Measurements from ENCODE around the gene GTPBP10. TPM values are rescaled to one million over a fixed set of nuclear protein-coding genes. Genes with fewer than 3 reads are reported as not detected.

The GTPBP10 gene
- total RNA-seq, 2 experiments from 2014 or later, result 11.8 to 13.7 TPM

DNA sequence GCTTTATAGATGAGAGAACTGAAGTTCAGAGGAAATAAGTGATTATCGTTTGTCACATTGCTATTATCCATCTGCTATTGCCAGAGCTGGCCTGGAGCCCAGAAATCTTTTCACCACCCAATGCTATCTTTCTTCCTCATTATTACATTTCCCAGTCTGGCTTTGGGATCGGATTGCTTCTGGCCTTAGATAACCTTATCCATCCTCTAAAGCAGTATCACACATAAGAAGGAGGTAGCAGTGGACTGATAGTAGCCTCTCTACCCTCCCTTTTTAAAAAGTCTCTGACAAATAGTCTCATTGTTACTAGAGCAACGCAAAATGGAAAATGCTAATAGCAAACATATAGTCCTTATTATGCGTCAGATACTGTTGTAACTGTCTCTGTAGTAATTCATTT is 55.5 kb downstream of the GTPBP10 start:
- Histone ChIP-seq H3K27ac (ENCODE audit: low read depth in 1 of 2, low read length in 2 of 2) (no peak overlapping the region), H3K9me3 (ENCODE audit: control insufficient read depth in 1 of 2, insufficient read depth in 1 of 2, low read length in 2 of 2) (peaks cover 5 to 22% of the 10 kb centered on the region in 2 experiments), H3K27me3 (ENCODE audit: control insufficient read depth in 1 of 2, insufficient read depth in 2 of 2, low read length in 2 of 2) (no peaks in the 10 kb centered on the region), H3K36me3 (ENCODE audit: insufficient read depth, low read length) (no peaks in the 10 kb centered on the region), H3K4me3 (ENCODE audit: low read length) (no peak overlapping the region), H3K4me1 (ENCODE audit: insufficient read depth, low read length) (peaks cover 3% of the 10 kb centered on the region)
- ATAC-seq (ENCODE audit: poor library complexity), result no peak
- CTCF ChIA-PET, result no interaction called here
- TF ChIP-seq, protein P1, sequence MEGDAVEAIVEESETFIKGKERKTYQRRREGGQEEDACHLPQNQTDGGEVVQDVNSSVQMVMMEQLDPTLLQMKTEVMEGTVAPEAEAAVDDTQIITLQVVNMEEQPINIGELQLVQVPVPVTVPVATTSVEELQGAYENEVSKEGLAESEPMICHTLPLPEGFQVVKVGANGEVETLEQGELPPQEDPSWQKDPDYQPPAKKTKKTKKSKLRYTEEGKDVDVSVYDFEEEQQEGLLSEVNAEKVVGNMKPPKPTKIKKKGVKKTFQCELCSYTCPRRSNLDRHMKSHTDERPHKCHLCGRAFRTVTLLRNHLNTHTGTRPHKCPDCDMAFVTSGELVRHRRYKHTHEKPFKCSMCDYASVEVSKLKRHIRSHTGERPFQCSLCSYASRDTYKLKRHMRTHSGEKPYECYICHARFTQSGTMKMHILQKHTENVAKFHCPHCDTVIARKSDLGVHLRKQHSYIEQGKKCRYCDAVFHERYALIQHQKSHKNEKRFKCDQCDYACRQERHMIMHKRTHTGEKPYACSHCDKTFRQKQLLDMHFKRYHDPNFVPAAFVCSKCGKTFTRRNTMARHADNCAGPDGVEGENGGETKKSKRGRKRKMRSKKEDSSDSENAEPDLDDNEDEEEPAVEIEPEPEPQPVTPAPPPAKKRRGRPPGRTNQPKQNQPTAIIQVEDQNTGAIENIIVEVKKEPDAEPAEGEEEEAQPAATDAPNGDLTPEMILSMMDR (IDR thresholded peaks at IDR 0.05), result no peak
- H3K27me3 Mint-ChIP-seq, result no peaks in the 10 kb centered on the region
- peak overlapping the region; percentile 5 for H3K4me3 Mint-ChIP-seq
- H3K4me1 Mint-ChIP-seq (ENCODE audit: low read depth), result peaks cover 17% of the 10 kb centered on the region
- H3K27ac Mint-ChIP-seq, result no peak overlapping the region
- peaks cover 7% of the 10 kb centered on the region for H3K36me3 Mint-ChIP-seq (ENCODE audit: low read depth)
- POLR2A ChIA-PET, result no interaction called here
- H3K9me3 Mint-ChIP-seq, result peaks cover 8% of the 10 kb centered on the region
- no peak for DNase-seq
- intact Hi-C loops (cut with DNase I, micrococcal nuclease), result loop anchor here (1.0 to 5.0 kb wide), 2 partner anchors 54 to 155 kb away; partner anchors contain the start of gene CFAP69 (in 1 of the 2)

DNA sequence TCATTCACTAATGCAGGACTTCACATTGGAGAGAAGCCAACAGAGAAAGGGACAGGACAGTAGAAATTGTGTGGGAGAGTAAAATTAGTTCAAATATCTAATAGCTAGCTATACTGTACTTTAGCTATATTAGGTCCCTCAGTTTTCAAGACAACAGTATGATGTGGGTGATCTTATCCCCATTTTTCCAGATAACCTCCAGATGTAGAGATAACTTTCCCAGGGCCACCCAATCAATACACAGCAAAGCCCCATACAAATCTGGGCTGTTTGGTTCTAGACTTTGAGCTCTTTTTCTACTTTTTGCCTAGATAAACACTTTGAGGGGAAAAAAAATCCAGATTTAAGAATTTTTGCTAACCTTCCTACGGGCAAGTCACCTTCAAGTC is 56.3 kb downstream of the GTPBP10 start:
- no peaks in the 10 kb centered on the region for H3K27me3 ChIP-seq (ENCODE audit: control insufficient read depth in 1 of 2, insufficient read depth in 2 of 2, low read length in 2 of 2)
- POLR2A ChIA-PET, result interaction anchor here (1.2 kb wide), 1 partner anchor 57 kb away, joined by 9 read pairs; the partner anchor contains the start of gene GTPBP10
- intact Hi-C loops (cut with DNase I, micrococcal nuclease), result loop anchor here (1.0 to 5.0 kb wide), 3 partner anchors 54 to 155 kb away; partner anchors contain the start of genes CFAP69 (in 1 of the 2) and GTPBP10 (in 1 of the 2)
- H3K27ac ChIP-seq (ENCODE audit: low read depth in 1 of 2, low read length in 2 of 2), result no peak overlapping the region
- DNase-seq, result no peak
- peak overlapping the region; percentile 96 for H3K4me3 Mint-ChIP-seq
- H3K4me3 ChIP-seq (ENCODE audit: low read length), result peak overlapping the region; percentile 69
- no peak for ATAC-seq (ENCODE audit: poor library complexity)
- peaks cover 7% of the 10 kb centered on the region for H3K36me3 Mint-ChIP-seq (ENCODE audit: low read depth)
- no peaks in the 10 kb centered on the region for H3K27me3 Mint-ChIP-seq
- CTCF ChIA-PET, result interaction anchor here (0.5 to 2.0 kb wide), 3 partner anchors 25 to 632 kb away, joined by 3 to 6 read pairs (median 6); partner anchors contain the start of gene GTPBP10
- peaks cover 3% of the 10 kb centered on the region for H3K4me1 ChIP-seq (ENCODE audit: insufficient read depth, low read length)
- peaks cover 5% of the 10 kb centered on the region for H3K9me3 Mint-ChIP-seq
- H3K4me1 Mint-ChIP-seq (ENCODE audit: low read depth), result peaks cover 17% of the 10 kb centered on the region
- peak overlapping the region; percentile 84 for H3K27ac Mint-ChIP-seq
- TF ChIP-seq, protein P1 (IDR thresholded peaks at IDR 0.05), result no peak
- peaks cover 5 to 14% of the 10 kb centered on the region in 2 experiments for H3K9me3 ChIP-seq (ENCODE audit: control insufficient read depth in 1 of 2, insufficient read depth in 1 of 2, low read length in 2 of 2)
- H3K36me3 ChIP-seq (ENCODE audit: insufficient read depth, low read length), result no peaks in the 10 kb centered on the region

DNA sequence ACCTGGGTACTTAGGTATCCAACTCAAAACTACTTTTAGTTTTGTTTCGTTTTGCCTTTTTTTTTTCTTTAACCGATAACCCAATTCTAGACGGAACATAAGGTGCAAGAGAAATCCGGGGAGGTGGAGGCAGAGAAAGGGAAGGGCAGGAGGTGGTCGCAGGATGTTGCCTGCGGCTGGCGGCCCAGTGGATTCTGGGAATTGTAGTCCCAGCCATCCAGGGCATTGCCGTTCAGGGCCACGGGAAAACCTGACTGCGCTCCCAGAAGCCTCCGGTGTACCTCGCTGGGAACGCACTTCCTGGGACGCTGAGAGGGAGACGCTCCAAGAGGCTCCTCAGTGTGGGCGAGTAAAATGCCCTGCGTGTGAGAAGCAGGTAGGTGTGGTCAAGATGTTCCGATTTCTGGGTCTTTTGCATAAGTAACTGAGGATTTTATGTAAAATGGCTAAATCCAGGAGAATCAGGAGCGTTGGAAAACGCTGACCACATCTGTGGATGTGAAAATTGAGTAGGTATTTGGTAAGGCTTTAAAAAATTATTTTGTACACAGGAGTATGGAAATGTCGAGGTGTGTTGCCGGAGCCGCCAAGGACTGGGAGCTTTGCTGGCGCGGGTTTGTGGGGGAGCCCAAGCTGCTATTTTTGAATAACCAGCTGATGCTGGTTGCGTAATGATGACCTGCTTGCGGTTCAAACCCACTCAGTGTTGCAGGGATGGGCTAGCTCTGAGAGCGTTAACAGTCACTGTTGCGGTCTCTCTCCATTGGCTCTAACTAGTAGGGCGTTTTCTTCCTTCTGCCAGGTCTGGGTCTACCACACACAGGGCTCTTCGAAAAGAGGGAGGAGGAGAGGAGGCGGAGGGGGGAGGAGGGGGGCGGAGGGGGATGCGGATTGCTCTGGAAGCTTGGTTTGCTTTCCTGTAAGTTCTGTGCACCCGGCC is 56.9 kb downstream of the GTPBP10 start, which contains the start of gene CLDN12:
TSS of gene CLDN12 (plus strand) at position 288 of the 940 bp plus-strand sequence. CDS start 9,216 bp downstream, outside the sequence.
- POLR2A ChIA-PET, result interaction anchor here (1.2 kb wide), 1 partner anchor 58 kb away, joined by 9 read pairs; the partner anchor contains the start of gene GTPBP10
- peaks cover 2% of the 10 kb centered on the region for H3K9me3 Mint-ChIP-seq
- CTCF ChIA-PET, result interaction anchor here (1.3 to 2.0 kb wide), 2 partner anchors 25 to 58 kb away, joined by 6 read pairs; partner anchors contain the start of gene GTPBP10

More for the DNA sequence above, 56.9 kb downstream of the GTPBP10 start, which contains the start of gene CLDN12:
- Mint-ChIP-seq H3K27ac (peak within 1 kb of the TSS; percentile 84), H3K27me3 (no peaks in the 10 kb centered on the region), H3K36me3 (ENCODE audit: low read depth) (peaks cover 7% of the 10 kb centered on the region), H3K4me1 (ENCODE audit: low read depth) (peaks cover 17% of the 10 kb centered on the region), H3K4me3 (peak within 1 kb of the TSS; percentile 96)
- peak within 1 kb of the TSS; percentile 69 for H3K4me3 ChIP-seq (ENCODE audit: low read length)
- H3K4me1 ChIP-seq (ENCODE audit: insufficient read depth, low read length), result peaks cover 3% of the 10 kb centered on the region
- ATAC-seq (ENCODE audit: poor library complexity), result peak; percentile 99
- no peaks in the 10 kb centered on the region for H3K27me3 ChIP-seq (ENCODE audit: control insufficient read depth in 1 of 2, insufficient read depth in 2 of 2, low read length in 2 of 2)
- intact Hi-C loops (cut with DNase I, micrococcal nuclease), result loop anchor here in 1 of 2 experiments (1.0 to 5.0 kb wide), 2 partner anchors 57 to 156 kb away; partner anchors contain the start of genes CFAP69 and GTPBP10
- H3K36me3 ChIP-seq (ENCODE audit: insufficient read depth, low read length), result no peaks in the 10 kb centered on the region
- H3K9me3 ChIP-seq (ENCODE audit: control insufficient read depth in 1 of 2, insufficient read depth in 1 of 2, low read length in 2 of 2), result peaks cover 3 to 7% of the 10 kb centered on the region in 2 experiments
- H3K27ac ChIP-seq (ENCODE audit: low read depth in 1 of 2, low read length in 2 of 2), result no peak within 1 kb of the TSS
- TF ChIP-seq, protein P1 (IDR thresholded peaks at IDR 0.05), result no peak
- DNase-seq, result peak; percentile 32 to 92 (median 58)

All from CD4-positive, alpha-beta T cell (primary cell).